ENCODE results near the gene PTEN.

The PTEN gene

DNA sequence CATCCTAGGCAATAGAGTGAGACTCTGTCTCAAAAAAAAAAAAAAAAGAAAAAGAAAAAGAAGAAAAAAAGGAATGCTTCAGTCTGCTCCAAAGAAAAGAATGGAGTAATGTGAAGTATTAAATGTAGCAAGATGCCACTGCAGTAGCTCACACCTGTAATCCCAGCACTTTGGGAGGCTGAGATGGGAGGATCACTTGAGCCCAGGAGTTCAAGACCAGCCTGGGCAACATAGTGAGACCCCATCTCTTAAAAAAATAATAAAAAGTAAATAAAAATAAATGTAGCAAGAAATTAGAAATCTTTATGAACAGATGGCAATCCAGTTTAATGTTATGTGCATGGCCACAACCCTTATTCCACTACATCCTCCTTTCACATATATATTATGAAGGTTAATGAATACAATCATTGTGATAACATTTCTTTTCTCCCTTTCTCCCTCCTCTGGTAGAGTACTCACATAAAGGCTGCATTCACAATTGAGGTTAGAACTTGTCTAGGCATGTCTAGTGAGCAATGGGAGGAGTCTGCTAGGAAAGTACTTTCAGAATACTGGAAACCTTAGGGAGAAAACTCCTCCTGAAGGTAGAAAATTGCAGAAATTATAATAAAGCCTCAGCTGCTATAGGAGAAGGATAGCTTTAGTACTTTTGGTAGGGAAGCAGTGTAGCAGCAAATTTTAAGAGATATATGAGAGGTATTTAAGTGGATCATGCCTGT is 20.5 kb upstream of the PTEN start:
- no peak overlapping the region for H2BK12ac ChIP-seq (ENCODE audit: low read length)
- peak overlapping the region; percentile 75 for H3K18ac ChIP-seq (ENCODE audit: low read length)
- H4K8ac ChIP-seq (ENCODE audit: low read depth, low read length): peak overlapping the region; percentile 22
- H3K14ac ChIP-seq (ENCODE audit: low read length): no peak overlapping the region
- no peaks in the 10 kb centered on the region for H3K27me3 ChIP-seq (ENCODE audit: insufficient read depth, low read length)
- peak overlapping the region; percentile 94 for H2BK120ac ChIP-seq (ENCODE audit: insufficient read depth, low read length, poor library complexity)
- no peak overlapping the region for H2AFZ ChIP-seq (ENCODE audit: insufficient read depth, low read length, poor library complexity)
- H3K4me3 ChIP-seq (ENCODE audit: low read depth, low read length): no peak overlapping the region
- H4K91ac ChIP-seq (ENCODE audit: low read depth, low read length): peak overlapping the region; percentile 75
- no peak overlapping the region for H4K12ac ChIP-seq (ENCODE audit: low read depth, low read length)
- peak overlapping the region; percentile 8 for H2BK5ac ChIP-seq (ENCODE audit: low read depth, low read length, poor library complexity)
- DNase-seq: no peak
- no peak overlapping the region for H2AK5ac ChIP-seq (ENCODE audit: low read length)
- H3K9me3 ChIP-seq (ENCODE audit: insufficient read depth, low read depth, low read length): no peaks in the 10 kb centered on the region
- no peaks in the 10 kb centered on the region for H3K36me3 ChIP-seq (ENCODE audit: control insufficient read depth in 1 of 2, insufficient read depth in 2 of 2, low read length in 2 of 2)
- H3K4me2 ChIP-seq (ENCODE audit: low read length): no peak overlapping the region
- H3K4ac ChIP-seq (ENCODE audit: low read depth, low read length): no peak overlapping the region
- H3K9ac ChIP-seq (ENCODE audit: low read length): no peak overlapping the region
- H3K23ac ChIP-seq (ENCODE audit: low read length): no peak overlapping the region
- no peak overlapping the region for H3K27ac ChIP-seq (ENCODE audit: low read depth, low read length)
- H3K79me1 ChIP-seq (ENCODE audit: low read length): peaks cover 13% of the 10 kb centered on the region
- peaks cover 2 to 5% of the 10 kb centered on the region in 2 experiments for H3K4me1 ChIP-seq (ENCODE audit: control insufficient read depth in 1 of 2, insufficient read depth in 2 of 2, low read length in 2 of 2)
- no peaks in the 10 kb centered on the region for H3K79me2 ChIP-seq (ENCODE audit: control insufficient read depth, insufficient read depth, low read length, poor library complexity)

DNA sequence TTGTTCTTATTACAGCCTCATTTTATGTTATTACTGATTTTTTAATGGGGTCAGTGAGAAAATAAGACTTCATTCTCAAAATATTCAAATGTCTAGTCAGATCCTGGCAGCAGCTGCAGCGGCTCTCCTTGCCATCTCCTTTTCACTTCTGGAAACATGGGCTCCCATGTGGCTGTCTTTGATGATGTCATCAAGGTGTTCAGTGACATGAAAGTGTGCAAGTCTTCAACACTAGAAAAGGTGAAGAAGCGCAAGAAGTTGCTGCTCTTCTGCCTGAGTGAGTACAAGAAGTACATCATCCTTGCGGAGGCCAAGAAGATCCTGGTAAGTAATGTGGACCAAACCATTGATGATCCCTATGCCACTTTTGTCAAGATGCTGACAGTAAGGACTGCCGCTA is 19.7 kb upstream of the PTEN start:
- WGBS (ENCODE audit: extremely low coverage, insufficient coverage, insufficient read length): no CpG with 5 or more reads among the region's 4 CpGs
- H2AK5ac ChIP-seq (ENCODE audit: low read length): peak overlapping the region; percentile 92
- H3K4me1 ChIP-seq (ENCODE audit: control insufficient read depth in 1 of 2, insufficient read depth in 2 of 2, low read length in 2 of 2): peaks cover 2 to 5% of the 10 kb centered on the region in 2 experiments
- H3K4me2 ChIP-seq (ENCODE audit: low read length): no peak overlapping the region
- H3K27me3 ChIP-seq (ENCODE audit: insufficient read depth, low read length): no peaks in the 10 kb centered on the region
- no peak overlapping the region for H4K12ac ChIP-seq (ENCODE audit: low read depth, low read length)
- peak overlapping the region; percentile 74 for H2BK12ac ChIP-seq (ENCODE audit: low read length)
- H2AFZ ChIP-seq (ENCODE audit: insufficient read depth, low read length, poor library complexity): no peak overlapping the region
- no peaks in the 10 kb centered on the region for H3K36me3 ChIP-seq (ENCODE audit: control insufficient read depth in 1 of 2, insufficient read depth in 2 of 2, low read length in 2 of 2)
- no peak overlapping the region for H3K18ac ChIP-seq (ENCODE audit: low read length)
- H3K27ac ChIP-seq (ENCODE audit: low read depth, low read length): no peak overlapping the region
- H2BK5ac ChIP-seq (ENCODE audit: low read depth, low read length, poor library complexity): no peak overlapping the region
- no peaks in the 10 kb centered on the region for H3K9me3 ChIP-seq (ENCODE audit: insufficient read depth, low read depth, low read length)
- peak overlapping the region; percentile 18 for H2BK120ac ChIP-seq (ENCODE audit: insufficient read depth, low read length, poor library complexity)
- no peaks in the 10 kb centered on the region for H3K79me2 ChIP-seq (ENCODE audit: control insufficient read depth, insufficient read depth, low read length, poor library complexity)
- H3K14ac ChIP-seq (ENCODE audit: low read length): peak overlapping the region; percentile 4
- H3K4me3 ChIP-seq (ENCODE audit: low read depth, low read length): no peak overlapping the region
- no peak overlapping the region for H3K23ac ChIP-seq (ENCODE audit: low read length)
- H3K4ac ChIP-seq (ENCODE audit: low read depth, low read length): peak overlapping the region; percentile 6
- peak overlapping the region; percentile 33 for H4K8ac ChIP-seq (ENCODE audit: low read depth, low read length)
- no peak overlapping the region for H3K9ac ChIP-seq (ENCODE audit: low read length)
- H4K91ac ChIP-seq (ENCODE audit: low read depth, low read length): peak overlapping the region; percentile 28
- peaks cover 13% of the 10 kb centered on the region for H3K79me1 ChIP-seq (ENCODE audit: low read length)
- no peak for DNase-seq

DNA sequence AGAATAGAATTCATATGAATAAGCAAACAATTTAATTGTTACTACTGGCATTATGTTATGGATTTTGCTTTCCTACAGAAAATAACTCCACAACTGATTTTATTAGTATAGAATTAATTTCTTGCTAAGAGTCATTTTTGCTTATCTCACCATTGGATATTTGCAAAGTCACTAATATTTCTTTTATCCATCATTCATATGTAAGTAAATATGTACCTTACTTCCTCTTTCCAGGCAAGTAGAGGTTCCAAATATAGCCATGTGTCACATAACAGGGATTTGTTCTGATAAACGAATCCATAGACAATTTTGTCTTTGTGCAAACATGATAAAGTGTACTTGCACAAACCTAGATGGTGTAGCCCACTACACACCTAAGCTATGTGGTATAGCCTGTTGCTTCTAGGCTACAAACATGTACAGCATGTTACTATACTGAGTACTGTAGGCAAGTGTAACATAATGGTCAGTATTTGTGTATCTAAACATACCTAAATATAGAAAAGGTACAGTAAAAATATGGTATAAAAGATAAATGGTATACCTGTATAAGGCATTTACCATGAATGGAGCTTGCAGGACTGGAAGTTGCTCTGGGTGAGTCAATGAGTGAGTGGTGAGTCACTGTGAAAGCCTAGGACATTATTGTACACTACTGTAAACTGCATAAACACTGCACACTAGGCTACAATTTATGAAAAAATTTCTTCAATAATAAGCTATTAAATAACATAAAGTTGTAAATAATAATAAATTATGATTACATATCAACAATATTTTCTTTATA is 18.4 kb upstream of the PTEN start:
- Histone ChIP-seq H2AFZ (ENCODE audit: insufficient read depth, low read length, poor library complexity) (no peak overlapping the region), H3K36me3 (ENCODE audit: control insufficient read depth in 1 of 2, insufficient read depth in 2 of 2, low read length in 2 of 2) (no peaks in the 10 kb centered on the region), H4K8ac (ENCODE audit: low read depth, low read length) (no peak overlapping the region), H2BK12ac (ENCODE audit: low read length) (no peak overlapping the region), H3K4me1 (ENCODE audit: control insufficient read depth in 1 of 2, insufficient read depth in 2 of 2, low read length in 2 of 2) (peaks cover 2 to 5% of the 10 kb centered on the region in 2 experiments), H2AK5ac (ENCODE audit: low read length) (no peak overlapping the region), H4K91ac (ENCODE audit: low read depth, low read length) (no peak overlapping the region), H3K9ac (ENCODE audit: low read length) (no peak overlapping the region), H3K4ac (ENCODE audit: low read depth, low read length) (no peak overlapping the region), H3K79me2 (ENCODE audit: control insufficient read depth, insufficient read depth, low read length, poor library complexity) (no peaks in the 10 kb centered on the region), H2BK5ac (ENCODE audit: low read depth, low read length, poor library complexity) (no peak overlapping the region), H3K18ac (ENCODE audit: low read length) (no peak overlapping the region), H2BK120ac (ENCODE audit: insufficient read depth, low read length, poor library complexity) (no peak overlapping the region), H3K4me3 (ENCODE audit: low read depth, low read length) (no peak overlapping the region), H3K4me2 (ENCODE audit: low read length) (no peak overlapping the region), H3K27me3 (ENCODE audit: insufficient read depth, low read length) (no peaks in the 10 kb centered on the region), H3K14ac (ENCODE audit: low read length) (no peak overlapping the region), H3K27ac (ENCODE audit: low read depth, low read length) (no peak overlapping the region), H4K12ac (ENCODE audit: low read depth, low read length) (no peak overlapping the region), H3K9me3 (ENCODE audit: insufficient read depth, low read depth, low read length) (no peaks in the 10 kb centered on the region), H3K23ac (ENCODE audit: low read length) (no peak overlapping the region), H3K79me1 (ENCODE audit: low read length) (peaks cover 13% of the 10 kb centered on the region)
- DNase-seq: peak; percentile 31 to 66
- WGBS (ENCODE audit: extremely low coverage, insufficient coverage, insufficient read length): no CpG with 5 or more reads among the region's 1 CpG

DNA sequence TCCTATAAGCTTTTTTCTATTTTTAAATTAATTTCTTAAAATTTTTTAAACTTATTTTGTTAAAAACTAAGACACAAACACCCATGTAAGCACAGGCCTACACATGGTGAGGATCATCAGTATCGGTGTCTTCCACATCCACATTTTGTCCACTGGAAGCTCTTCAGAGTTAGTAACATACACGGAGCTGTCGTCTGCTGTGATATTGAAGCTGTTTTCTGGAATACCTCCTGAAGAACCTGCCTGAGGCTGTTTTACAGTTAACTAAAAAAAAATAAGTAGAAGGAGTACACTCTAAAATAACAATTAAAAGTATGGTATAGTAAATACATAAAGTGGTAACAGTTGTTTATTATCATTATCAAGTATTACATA is 17.8 kb upstream of the PTEN start:
- H3K14ac ChIP-seq (ENCODE audit: low read length): no peak overlapping the region
- no peak overlapping the region for H3K9ac ChIP-seq (ENCODE audit: low read length)
- H2BK12ac ChIP-seq (ENCODE audit: low read length): no peak overlapping the region
- H2BK120ac ChIP-seq (ENCODE audit: insufficient read depth, low read length, poor library complexity): no peak overlapping the region
- no peak overlapping the region for H2AFZ ChIP-seq (ENCODE audit: insufficient read depth, low read length, poor library complexity)
- no peaks in the 10 kb centered on the region for H3K36me3 ChIP-seq (ENCODE audit: control insufficient read depth in 1 of 2, insufficient read depth in 2 of 2, low read length in 2 of 2)
- no peak overlapping the region for H4K12ac ChIP-seq (ENCODE audit: low read depth, low read length)
- H3K18ac ChIP-seq (ENCODE audit: low read length): no peak overlapping the region
- no peak overlapping the region for H3K4me3 ChIP-seq (ENCODE audit: low read depth, low read length)
- H4K8ac ChIP-seq (ENCODE audit: low read depth, low read length): no peak overlapping the region
- WGBS (ENCODE audit: extremely low coverage, insufficient coverage, insufficient read length): no CpG with 5 or more reads among the region's 3 CpGs
- no peak overlapping the region for H2BK5ac ChIP-seq (ENCODE audit: low read depth, low read length, poor library complexity)
- H2AK5ac ChIP-seq (ENCODE audit: low read length): no peak overlapping the region
- H3K79me1 ChIP-seq (ENCODE audit: low read length): peaks cover 13% of the 10 kb centered on the region
- H3K27ac ChIP-seq (ENCODE audit: low read depth, low read length): no peak overlapping the region
- H3K4me2 ChIP-seq (ENCODE audit: low read length): no peak overlapping the region
- H3K79me2 ChIP-seq (ENCODE audit: control insufficient read depth, insufficient read depth, low read length, poor library complexity): no peaks in the 10 kb centered on the region
- no peak overlapping the region for H3K4ac ChIP-seq (ENCODE audit: low read depth, low read length)
- H3K4me1 ChIP-seq (ENCODE audit: control insufficient read depth in 1 of 2, insufficient read depth in 2 of 2, low read length in 2 of 2): peaks cover 2 to 5% of the 10 kb centered on the region in 2 experiments
- no peaks in the 10 kb centered on the region for H3K9me3 ChIP-seq (ENCODE audit: insufficient read depth, low read depth, low read length)
- no peak overlapping the region for H3K23ac ChIP-seq (ENCODE audit: low read length)
- no peak for DNase-seq
- no peak overlapping the region for H4K91ac ChIP-seq (ENCODE audit: low read depth, low read length)
- no peaks in the 10 kb centered on the region for H3K27me3 ChIP-seq (ENCODE audit: insufficient read depth, low read length)

All from trophoblast cell (in vitro differentiated cells and primary cell).